A549 (cell line): ENCODE measurements around the gene NINL. TPM values are rescaled to one million over a fixed set of nuclear protein-coding genes. Genes with fewer than 3 reads are reported as not detected.
"Not testable (repeated sequence)": the region's sequence is repeated elsewhere in the genome, so short reads cannot be mapped to it uniquely, and the experiment has no call there.

Experiments
- ATAC-seq, 2 experiments: fragments of 200-7000 bp in 1 of 2; fragments of >200 bp in 1 of 2; cut with Nextera tagmentation in 1 of 2; cut with Tn5 transposase in 1 of 2; 3 replicates each; pipeline versions ENCODE4 v1.8.0 to v1.9.1; 2018 to 2020; ENCODE audit warnings: mild to moderate bottlenecking in 1 of 2, moderate library complexity in 1 of 2
- CTCF ChIA-PET: fragments of 300-600 bp; sonication (Branson Sonifier 250); formaldehyde crosslinking; extraction: SDS; loops from one replicate; lab custom pipeline; 2021; ENCODE audit warnings: antibody characterized with exemption, inconsistent platforms; lab: Yijun Ruan, JAX
- POLR2A ChIA-PET: fragments of 350-600 bp; formaldehyde crosslinking; extraction: SDS; loops from one replicate; lab custom pipeline; 2021; ENCODE audit warnings: antibody characterized with exemption, inconsistent platforms; lab: Yijun Ruan, JAX
- DNase-seq, 2 experiments: peaks; one replicate each; pipeline versions ENCODE4 v3.0.0 to v3.0.0-alpha.2; 2011 to 2016; ENCODE audit warnings: low read depth in 1 of 2, low spot score in 1 of 2
- FAIRE-seq: peaks from 2 replicates; lab custom pipeline; 2011; peaks lifted over from hg19 to GRCh38; lab: Jason Lieb, UNC
- H3K27ac ChIP-seq, 2 experiments: fragments of >200 bp; sonication (Bioruptor Twin); formaldehyde crosslinking; 3 replicates each; pipeline ENCODE4 v1.5.1; 2016 to 2017
- H3K4me1 ChIP-seq: fragments of >200 bp; sonication (Bioruptor Twin); formaldehyde crosslinking; 3 replicates; pipeline ENCODE4 v1.6.1; 2016
- H3K4me2 ChIP-seq: fragments of >200 bp; sonication (Bioruptor Twin); formaldehyde crosslinking; 3 replicates; pipeline ENCODE4 v1.6.1; 2016
- H3K4me3 ChIP-seq: fragments of >200 bp; sonication (Bioruptor Twin); formaldehyde crosslinking; 3 replicates; pipeline ENCODE4 v1.5.1; 2016
- H3K9me3 ChIP-seq: fragments of >200 bp; sonication (Bioruptor Twin); formaldehyde crosslinking; 3 replicates; pipeline ENCODE4 v1.6.1; 2016
- BHLHE40 ChIP-seq: IDR thresholded peaks from 2 replicates; pipeline ENCODE4 v1.6.1; 2012; ENCODE audit warnings: low read depth, low read length, inconsistent platforms
- CEBPB ChIP-seq, 2 experiments: fragments of >200 bp in 1 of 2; sonication (Bioruptor Twin) in 1 of 2; formaldehyde crosslinking in 1 of 2; IDR thresholded peaks; 2 replicates each; pipeline ENCODE4 v1.6.1; 2012 to 2016
- ELK1 ChIP-seq: fragments of 150-350 bp; IDR thresholded peaks from 2 replicates; pipeline ENCODE4 v1.6.1; 2014; ENCODE audit warnings: low read depth, mild to moderate bottlenecking, low read length
- FOXS1 ChIP-seq: fragments of 250-450 bp; sonication (Bioruptor Pico); IDR thresholded peaks from 2 replicates; pipeline ENCODE4 v1.5.0; 2020; ENCODE audit warnings: mild to moderate bottlenecking, moderate library complexity
- GATA3 ChIP-seq: IDR thresholded peaks from 2 replicates; pipeline ENCODE4 v1.6.1; 2012; ENCODE audit warnings: borderline replicate concordance
- KDM5A ChIP-seq: fragments of 200-600 bp; sonication (generic); IDR thresholded peaks from 2 replicates; pipeline ENCODE4 v1.6.1; 2016; ENCODE audit warnings: antibody characterized with exemption, mild to moderate bottlenecking
- MAZ ChIP-seq: fragments of 150-350 bp; IDR thresholded peaks from 2 replicates; pipeline ENCODE4 v1.6.1; 2014; ENCODE audit warnings: antibody characterized with exemption, low read depth, low read length, borderline replicate concordance
- NR3C1 ChIP-seq: fragments of >200 bp; sonication (Bioruptor Twin); formaldehyde crosslinking; IDR thresholded peaks from 3 replicates; pipeline ENCODE4 v1.6.1; 2017
- PBX3 ChIP-seq: IDR thresholded peaks from 2 replicates; pipeline ENCODE4 v1.6.1; 2012
- RAD21 ChIP-seq, 2 experiments: fragments of >200 bp in 1 of 2; sonication (Bioruptor Twin) in 1 of 2; formaldehyde crosslinking in 1 of 2; IDR thresholded peaks in 1 of 2; conservative IDR thresholded peaks in 1 of 2; 2 replicates in 1 of 2; 3 replicates in 1 of 2; pipeline ENCODE4 v1.6.1; 2012 to 2018; ENCODE audit warnings: inconsistent platforms in 1 of 2
- SMC3 ChIP-seq: fragments of >200 bp; sonication (Bioruptor Twin); formaldehyde crosslinking; IDR thresholded peaks from 3 replicates; pipeline ENCODE4 v1.6.1; 2018; ENCODE audit warnings: inconsistent platforms
- TFCP2L1 ChIP-seq: fragments of 250-450 bp; sonication (Bioruptor Pico); IDR thresholded peaks from 2 replicates; pipeline ENCODE4 v1.5.0; 2021; ENCODE audit warnings: mild to moderate bottlenecking
- ZC3H11A ChIP-seq: fragments of 450-650 bp; IDR thresholded peaks from 2 replicates; pipeline ENCODE4 v1.6.1; 2014; ENCODE audit warnings: antibody characterized with exemption, mild to moderate bottlenecking
- WGBS: methylation state at CpG from one replicate; pipeline ENCODE4 v1.1.6; 2017; ENCODE audit errors: missing lambda C conversion rate; 5-methylcytosine and 5-hydroxymethylcytosine counted together
- polyA plus RNA-seq, 4 experiments: library from polyadenylated mRNA; depleted of rRNA in 3 of 4; stranded (reverse); fragments of >200 nt; fragmentation: RNase III in 1 of 4; extraction: RNeasy Plus Mini Kit Qiagen cat#74134 plus additional on column Dnase treatment in 1 of 4; gene quantifications; 2 replicates in 3 of 4; 3 replicates in 1 of 4; pipeline ENCODE4 v1.2.3, GENCODE V29; 2011 to 2017
- TF ChIP-seq, protein P1 (sequence below): IDR thresholded peaks from 2 replicates; pipeline ENCODE4 v1.6.1; 2012; ENCODE audit warnings: low read depth, borderline replicate concordance
- TF ChIP-seq, protein P2 (sequence below): fragments of 200-600 bp; sonication (generic); IDR thresholded peaks from 2 replicates; pipeline ENCODE4 v1.6.1; 2016; ENCODE audit warnings: antibody characterized with exemption, mild to moderate bottlenecking, moderate library complexity

The NINL gene
- polyA plus RNA-seq, 2 of the 4 experiments (the other 2 are of a cell fraction), result 20.2 to 22.4 TPM

- TF ChIP-seq GATA3, result no peak
- TF ChIP-seq SMC3, result no peak
- no peak for TF ChIP-seq ZC3H11A
- TF ChIP-seq, protein P1, sequence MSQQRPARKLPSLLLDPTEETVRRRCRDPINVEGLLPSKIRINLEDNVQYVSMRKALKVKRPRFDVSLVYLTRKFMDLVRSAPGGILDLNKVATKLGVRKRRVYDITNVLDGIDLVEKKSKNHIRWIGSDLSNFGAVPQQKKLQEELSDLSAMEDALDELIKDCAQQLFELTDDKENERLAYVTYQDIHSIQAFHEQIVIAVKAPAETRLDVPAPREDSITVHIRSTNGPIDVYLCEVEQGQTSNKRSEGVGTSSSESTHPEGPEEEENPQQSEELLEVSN, result no peak
- TF ChIP-seq BHLHE40, result no peak
Measured at GRCh38 chr20:25503936-25504335, 81.4 kb downstream of the NINL start (continued).

DNA sequence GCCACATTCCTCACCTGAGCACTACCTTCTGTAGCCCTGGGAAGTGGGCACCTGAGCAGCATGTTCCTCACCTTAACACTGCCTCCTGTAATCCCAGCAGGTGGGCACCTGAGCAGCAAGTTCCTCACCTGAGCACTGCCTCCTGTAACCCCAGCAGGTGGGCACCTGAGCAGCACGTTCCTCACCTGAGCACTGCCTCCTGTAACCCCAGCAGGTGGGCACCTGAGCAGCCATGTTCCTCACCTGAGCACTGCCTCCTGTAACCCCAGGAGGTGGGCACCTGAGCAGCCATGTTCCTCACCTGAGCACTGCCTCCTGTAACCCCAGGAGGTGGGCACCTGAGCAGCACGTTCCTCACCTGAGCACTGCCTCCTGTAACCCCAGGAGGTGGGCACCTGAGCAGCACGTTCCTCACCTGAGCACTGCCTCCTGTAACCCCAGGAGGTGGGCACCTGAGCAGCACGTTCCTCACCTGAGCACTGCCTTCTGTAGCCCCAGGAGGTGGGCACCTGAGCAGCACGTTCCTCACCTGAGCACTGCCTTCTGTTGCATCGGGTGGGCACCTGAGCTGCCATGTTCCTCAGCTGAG, 82.2 kb downstream of the NINL start:
- not testable (repeated sequence) for H3K27ac ChIP-seq, ATAC-seq
- CTCF ChIA-PET, result interaction anchor here (0.6 to 1.3 kb wide), 4 partner anchors 10 to 38 kb away, joined by 3 read pairs; no protein-coding TSS in a partner anchor

DNA sequence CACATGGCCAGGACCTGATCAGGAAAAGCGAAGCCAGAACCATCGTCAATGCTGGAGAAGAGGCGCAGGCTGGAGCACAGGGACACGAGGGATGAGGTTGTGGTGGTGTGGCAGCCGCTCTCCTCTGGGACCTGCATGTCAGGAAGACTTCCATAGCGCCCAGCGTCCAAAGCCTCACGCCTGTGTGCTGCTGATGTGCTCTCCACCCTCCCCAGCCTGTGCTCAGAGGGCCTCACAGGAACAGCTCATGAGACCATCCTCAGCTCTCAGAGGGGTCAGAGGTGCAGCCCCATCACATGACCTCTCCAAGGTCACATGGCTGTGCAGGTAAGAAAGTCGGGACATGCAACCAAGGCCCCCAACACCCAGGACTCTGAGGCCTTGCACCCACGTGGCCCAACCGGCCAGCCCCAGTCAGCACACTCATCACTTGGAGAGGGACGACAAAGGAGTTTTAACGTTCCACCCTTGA, 84.4 kb downstream of the NINL start:
- no peak overlapping the region for H3K4me2 ChIP-seq
- no peak overlapping the region for H3K27ac ChIP-seq
- no peaks in the 10 kb centered on the region for H3K4me1 ChIP-seq
- TF ChIP-seq, protein P2, sequence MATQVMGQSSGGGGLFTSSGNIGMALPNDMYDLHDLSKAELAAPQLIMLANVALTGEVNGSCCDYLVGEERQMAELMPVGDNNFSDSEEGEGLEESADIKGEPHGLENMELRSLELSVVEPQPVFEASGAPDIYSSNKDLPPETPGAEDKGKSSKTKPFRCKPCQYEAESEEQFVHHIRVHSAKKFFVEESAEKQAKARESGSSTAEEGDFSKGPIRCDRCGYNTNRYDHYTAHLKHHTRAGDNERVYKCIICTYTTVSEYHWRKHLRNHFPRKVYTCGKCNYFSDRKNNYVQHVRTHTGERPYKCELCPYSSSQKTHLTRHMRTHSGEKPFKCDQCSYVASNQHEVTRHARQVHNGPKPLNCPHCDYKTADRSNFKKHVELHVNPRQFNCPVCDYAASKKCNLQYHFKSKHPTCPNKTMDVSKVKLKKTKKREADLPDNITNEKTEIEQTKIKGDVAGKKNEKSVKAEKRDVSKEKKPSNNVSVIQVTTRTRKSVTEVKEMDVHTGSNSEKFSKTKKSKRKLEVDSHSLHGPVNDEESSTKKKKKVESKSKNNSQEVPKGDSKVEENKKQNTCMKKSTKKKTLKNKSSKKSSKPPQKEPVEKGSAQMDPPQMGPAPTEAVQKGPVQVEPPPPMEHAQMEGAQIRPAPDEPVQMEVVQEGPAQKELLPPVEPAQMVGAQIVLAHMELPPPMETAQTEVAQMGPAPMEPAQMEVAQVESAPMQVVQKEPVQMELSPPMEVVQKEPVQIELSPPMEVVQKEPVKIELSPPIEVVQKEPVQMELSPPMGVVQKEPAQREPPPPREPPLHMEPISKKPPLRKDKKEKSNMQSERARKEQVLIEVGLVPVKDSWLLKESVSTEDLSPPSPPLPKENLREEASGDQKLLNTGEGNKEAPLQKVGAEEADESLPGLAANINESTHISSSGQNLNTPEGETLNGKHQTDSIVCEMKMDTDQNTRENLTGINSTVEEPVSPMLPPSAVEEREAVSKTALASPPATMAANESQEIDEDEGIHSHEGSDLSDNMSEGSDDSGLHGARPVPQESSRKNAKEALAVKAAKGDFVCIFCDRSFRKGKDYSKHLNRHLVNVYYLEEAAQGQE, result no peak
- TF ChIP-seq, all 56 proteins: peak for 0
- no peak overlapping the region for H3K4me3 ChIP-seq
- no peaks in the 10 kb centered on the region for H3K9me3 ChIP-seq
- FAIRE-seq, result no peak
- ChIA-PET POLR2A (no interaction called here), CTCF (interaction anchor here (0.6 to 1.3 kb wide), 4 partner anchors 8 to 27 kb away, joined by 3 to 5 read pairs (median 3); no protein-coding TSS in a partner anchor)
- DNase-seq, result no peak
- ATAC-seq, result no peak
- WGBS, result 92% methylated on average over 13 of the region's 13 CpGs

More for the DNA sequence above, 82.2 kb downstream of the NINL start:
- peaks cover 13% of the 10 kb centered on the region for H3K4me1 ChIP-seq
- H3K4me2 ChIP-seq, H3K9me3 ChIP-seq, DNase-seq, H3K4me3 ChIP-seq, POLR2A ChIA-PET, FAIRE-seq: not testable (repeated sequence)
- 88% methylated on average over 5 of the region's 6 CpGs for WGBS

DNA sequence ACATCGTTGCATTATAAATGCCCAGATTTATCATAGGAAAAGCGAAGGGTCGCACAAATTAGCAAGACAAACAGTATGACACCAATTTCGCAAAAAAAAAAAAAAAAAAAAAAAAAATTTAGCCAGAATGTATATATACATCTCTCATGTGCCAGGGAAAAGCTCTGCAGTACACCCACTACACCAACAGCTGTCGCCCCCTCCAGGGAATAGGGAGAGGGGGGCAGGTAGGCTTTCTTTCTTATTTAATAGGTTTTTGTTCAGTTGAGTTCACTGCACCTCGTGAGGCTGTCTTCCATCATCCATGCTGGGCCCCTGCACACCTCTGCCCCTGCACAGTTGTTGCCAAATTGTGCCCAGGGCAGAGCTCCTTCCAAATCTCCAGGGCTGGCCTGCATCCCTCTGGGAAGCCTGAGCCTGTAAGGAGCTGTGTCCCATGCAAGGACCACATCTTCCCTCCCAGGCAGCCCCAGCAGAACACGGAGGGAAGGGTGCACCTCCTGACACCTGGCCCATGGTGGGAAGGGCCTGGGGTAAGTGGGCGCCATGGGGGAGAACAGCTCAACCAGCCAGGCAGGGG, 85.4 kb downstream of the NINL start:
- no peaks in the 10 kb centered on the region for H3K9me3 ChIP-seq
- ChIA-PET POLR2A (no interaction called here), CTCF (interaction anchor here (0.6 to 1.3 kb wide), 6 partner anchors 10 to 48 kb away, joined by 3 read pairs; no protein-coding TSS in a partner anchor)
- ATAC-seq (peak in 1 of 2 experiments; percentile 21; a peak in 2 of 6 replicates), DNase-seq (no peak), FAIRE-seq (no peak)
- H3K4me2 ChIP-seq, result no peak overlapping the region
- no peak overlapping the region for H3K4me3 ChIP-seq
- TF ChIP-seq MAZ (no peak), PBX3 (no peak), SMC3 (no peak)
- WGBS, result 91% methylated on average over 8 of the region's 8 CpGs
- no peaks in the 10 kb centered on the region for H3K4me1 ChIP-seq
- no peak overlapping the region for H3K27ac ChIP-seq

- Histone ChIP-seq H3K4me3 (no peak overlapping the region), H3K4me1 (no peaks in the 10 kb centered on the region), H3K4me2 (no peak overlapping the region), H3K27ac (no peak overlapping the region), H3K9me3 (no peaks in the 10 kb centered on the region)
- POLR2A ChIA-PET, result no interaction called here
- ATAC-seq, result no peak
- TF ChIP-seq RAD21 (conservative IDR thresholded peaks at IDR 0.05 in 1 of 2, IDR thresholded peaks at IDR 0.05 in 1 of 2) (no peak), TFCP2L1 (CRISPR knock-in tag) (no peak), ELK1 (no peak), KDM5A (no peak), NR3C1 (no peak), CEBPB (IDR thresholded peaks at IDR 0.05) (no peak), FOXS1 (CRISPR knock-in tag) (no peak)
- TF ChIP-seq, all 56 proteins: peak for 0
- 93% methylated on average over 13 of the region's 13 CpGs for WGBS
- FAIRE-seq (no peak), DNase-seq (no peak)
- CTCF ChIA-PET, result interaction anchor here (0.6 to 1.3 kb wide), 4 partner anchors 17 to 200 kb away, joined by 3 read pairs; no protein-coding TSS in a partner anchor
Measured at GRCh38 chr20:25499031-25499430, 86.3 kb downstream of the NINL start.
